Endodermal cell (in vitro differentiated cells): ENCODE results near the gene ACTR1B. TPM values are rescaled to one million over a fixed set of nuclear protein-coding genes. Genes with fewer than 3 reads are reported as not detected.
A peak's percentile ranks its signal among the peaks of the same experiment; 100 is the strongest.

Experiments
- DNase-seq: peaks from one replicate; pipeline ENCODE4 v3.0.0-alpha.2; 2017
- H3K27ac ChIP-seq: 2 replicates; pipeline ENCODE4 v1.5.1; 2013; ENCODE audit warnings: mild to moderate bottlenecking, low read depth, low read length, moderate library complexity
- H3K27me3 ChIP-seq: 2 replicates; pipeline ENCODE4 v1.6.1; 2013; ENCODE audit warnings: mild to moderate bottlenecking, low read length, moderate library complexity; ENCODE audit not compliant: insufficient read depth, control insufficient read depth, poor library complexity, severe bottlenecking
- H3K36me3 ChIP-seq: 2 replicates; pipeline ENCODE4 v1.7.0; 2013; ENCODE audit warnings: mild to moderate bottlenecking, low read length, moderate library complexity; ENCODE audit not compliant: control insufficient read depth, insufficient read depth
- H3K4me1 ChIP-seq: one replicate; pipeline ENCODE4 v1.7.0; 2013; ENCODE audit warnings: low read length; ENCODE audit not compliant: control insufficient read depth, insufficient read depth
- H3K4me3 ChIP-seq: 2 replicates; pipeline ENCODE4 v1.5.1; 2013; ENCODE audit warnings: mild to moderate bottlenecking, low read length, moderate library complexity
- H3K9ac ChIP-seq: 2 replicates; pipeline ENCODE4 v1.6.1; 2013; ENCODE audit warnings: mild to moderate bottlenecking, low read length, moderate library complexity; ENCODE audit not compliant: poor library complexity, severe bottlenecking; ENCODE audit errors: extremely low read depth
- H3K9me3 ChIP-seq: 2 replicates; pipeline ENCODE4 v1.6.1; 2013; ENCODE audit warnings: mild to moderate bottlenecking, low read length, moderate library complexity; ENCODE audit not compliant: control insufficient read depth
- H3K27ac Mint-ChIP-seq: 2 replicates; pipeline ENCODE4 v1.8.0; 2020; ENCODE audit warnings: mixed read lengths
- H3K27me3 Mint-ChIP-seq: 2 replicates; pipeline ENCODE4 v1.8.0; 2021; ENCODE audit warnings: mild to moderate bottlenecking, mixed read lengths; ENCODE audit not compliant: insufficient read depth
- H3K36me3 Mint-ChIP-seq: 2 replicates; pipeline ENCODE4 v1.8.0; 2020; ENCODE audit warnings: low read depth, mixed read lengths
- H3K4me1 Mint-ChIP-seq: 2 replicates; pipeline ENCODE4 v1.8.0; 2020; ENCODE audit warnings: mixed read lengths
- H3K4me3 Mint-ChIP-seq: 2 replicates; pipeline ENCODE4 v1.8.0; 2020; ENCODE audit warnings: mild to moderate bottlenecking, moderate library complexity, mixed read lengths
- H3K9me3 Mint-ChIP-seq: 2 replicates; pipeline ENCODE4 v1.8.0; 2020; ENCODE audit warnings: mild to moderate bottlenecking, mixed read lengths
- WGBS, 2 experiments: methylation state at CpG; one replicate each; pipeline versions ENCODE4 v1.1.5 to v1.1.7; 2013; ENCODE audit warnings: missing lambda C conversion rate in 2 of 2, mixed read lengths in 1 of 2; ENCODE audit not compliant: insufficient coverage in 1 of 2, insufficient read length in 1 of 2; 5-methylcytosine and 5-hydroxymethylcytosine counted together
- total RNA-seq, 2 donors: library from RNA; stranded (reverse); fragmentation: NEBNext Ultra II Directional in 1 of 2; extraction: Animal tissue kit (Norgen Biotek cat#: 25700) in 1 of 2; gene quantifications; 2 replicates in 1 of 2; 3 replicates in 1 of 2; pipeline ENCODE4 v1.2.1, GENCODE V29; 2021
- TF ChIP-seq, protein P1 (sequence below): fragments of 200-600 bp; sonication (generic); conservative IDR thresholded peaks from 2 replicates; pipeline ENCODE4 v1.5.0; 2021; ENCODE audit warnings: antibody characterized with exemption, mild to moderate bottlenecking

ACTR1B gene
- total RNA-seq, 2 donors from 2014 or later = 71.8 to 75.0 TPM

DNA sequence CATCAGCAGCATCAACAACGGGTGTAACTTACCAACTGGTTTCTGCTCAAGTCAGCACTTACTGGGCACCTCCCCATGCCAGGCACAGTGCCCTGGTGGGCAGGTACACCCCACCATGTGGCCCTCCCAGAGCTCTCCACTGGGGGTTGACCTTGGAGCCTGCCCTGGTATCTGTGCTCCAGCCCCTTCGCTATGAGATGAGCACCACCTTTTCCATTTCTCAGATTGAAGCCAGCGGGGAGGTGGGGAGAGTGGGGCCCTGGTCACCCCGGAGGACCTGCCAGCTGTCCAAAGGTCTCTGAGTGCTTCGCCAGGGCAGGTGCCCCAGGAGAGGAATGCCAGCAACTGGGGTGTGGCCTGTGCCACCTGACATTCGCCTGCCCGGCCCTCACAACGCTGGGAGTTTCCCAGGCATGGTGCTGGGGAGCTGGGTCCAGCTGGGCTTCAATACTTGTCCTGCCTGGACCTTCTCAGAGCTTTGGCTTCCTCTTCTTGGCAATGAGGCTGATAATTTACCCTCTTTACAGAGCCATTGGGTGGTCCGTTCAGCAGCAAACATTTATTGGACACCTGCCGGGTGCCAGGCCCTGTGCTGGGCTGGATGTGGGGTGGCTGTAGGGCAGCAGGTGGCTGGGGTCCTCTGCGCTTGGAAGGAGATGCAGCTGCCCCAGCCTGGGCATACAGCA lies 43.7 kb upstream of the ACTR1B start:
- Histone ChIP-seq H3K9me3 (no peaks in the 10 kb centered on the region), H3K4me1 (peaks cover 17% of the 10 kb centered on the region), H3K36me3 (no peaks in the 10 kb centered on the region), H3K27ac (no peak overlapping the region), H3K27me3 (no peaks in the 10 kb centered on the region), H3K9ac (no peak overlapping the region), H3K4me3 (no peak overlapping the region)
- no peak overlapping the region for H3K27ac Mint-ChIP-seq
- peak; percentile 36 for DNase-seq
- H3K36me3 Mint-ChIP-seq = peaks cover 2% of the 10 kb centered on the region
- peaks cover 2% of the 10 kb centered on the region for H3K9me3 Mint-ChIP-seq
- H3K4me3 Mint-ChIP-seq = no peak overlapping the region
- TF ChIP-seq, protein P1, sequence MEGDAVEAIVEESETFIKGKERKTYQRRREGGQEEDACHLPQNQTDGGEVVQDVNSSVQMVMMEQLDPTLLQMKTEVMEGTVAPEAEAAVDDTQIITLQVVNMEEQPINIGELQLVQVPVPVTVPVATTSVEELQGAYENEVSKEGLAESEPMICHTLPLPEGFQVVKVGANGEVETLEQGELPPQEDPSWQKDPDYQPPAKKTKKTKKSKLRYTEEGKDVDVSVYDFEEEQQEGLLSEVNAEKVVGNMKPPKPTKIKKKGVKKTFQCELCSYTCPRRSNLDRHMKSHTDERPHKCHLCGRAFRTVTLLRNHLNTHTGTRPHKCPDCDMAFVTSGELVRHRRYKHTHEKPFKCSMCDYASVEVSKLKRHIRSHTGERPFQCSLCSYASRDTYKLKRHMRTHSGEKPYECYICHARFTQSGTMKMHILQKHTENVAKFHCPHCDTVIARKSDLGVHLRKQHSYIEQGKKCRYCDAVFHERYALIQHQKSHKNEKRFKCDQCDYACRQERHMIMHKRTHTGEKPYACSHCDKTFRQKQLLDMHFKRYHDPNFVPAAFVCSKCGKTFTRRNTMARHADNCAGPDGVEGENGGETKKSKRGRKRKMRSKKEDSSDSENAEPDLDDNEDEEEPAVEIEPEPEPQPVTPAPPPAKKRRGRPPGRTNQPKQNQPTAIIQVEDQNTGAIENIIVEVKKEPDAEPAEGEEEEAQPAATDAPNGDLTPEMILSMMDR = no peak
- H3K4me1 Mint-ChIP-seq = peaks cover 26% of the 10 kb centered on the region
- 91% methylated on average over 9 to 11 of the region's 11 CpGs for WGBS, 2 experiments
- H3K27me3 Mint-ChIP-seq = no peaks in the 10 kb centered on the region

GRCh38 chr2:97706708-97707345 lies 43.0 kb upstream of the ACTR1B start:
- Mint-ChIP-seq H3K4me1 (peaks cover 20% of the 10 kb centered on the region), H3K4me3 (no peak overlapping the region), H3K27ac (no peak overlapping the region), H3K27me3 (no peaks in the 10 kb centered on the region), H3K9me3 (peaks cover 2% of the 10 kb centered on the region), H3K36me3 (peaks cover 2% of the 10 kb centered on the region)
- H3K9me3 ChIP-seq = no peaks in the 10 kb centered on the region
- H3K27me3 ChIP-seq = no peaks in the 10 kb centered on the region
- peak; percentile 41 for DNase-seq
- no peak overlapping the region for H3K9ac ChIP-seq
- 86 to 89% methylated on average over 1 to 11 of the region's 11 CpGs for WGBS, 2 experiments
- H3K27ac ChIP-seq = no peak overlapping the region
- H3K36me3 ChIP-seq = no peaks in the 10 kb centered on the region
- peaks cover 12% of the 10 kb centered on the region for H3K4me1 ChIP-seq
- TF ChIP-seq, protein P1 = no peak
- no peak overlapping the region for H3K4me3 ChIP-seq

DNA sequence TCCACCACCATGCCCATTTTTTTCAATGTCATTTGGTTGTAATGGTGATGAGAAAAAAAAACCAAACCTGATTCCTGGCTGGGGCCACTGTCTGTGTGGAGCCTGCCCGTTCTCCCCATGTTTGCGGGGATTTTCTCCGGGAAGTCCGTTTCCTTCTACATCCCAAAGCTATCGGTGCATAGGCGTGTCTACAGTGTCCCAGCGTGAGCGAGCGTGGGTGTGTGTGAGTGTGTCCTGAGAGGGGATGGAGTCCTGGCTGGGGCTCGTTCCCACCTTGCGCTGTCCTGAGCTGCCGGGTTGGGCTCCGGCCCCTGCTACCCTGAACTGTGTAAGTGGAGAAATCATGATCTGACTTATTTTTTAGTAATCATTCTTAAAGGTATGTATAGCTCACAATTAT lies 42.3 kb upstream of the ACTR1B start:
- Mint-ChIP-seq H3K27me3 (no peaks in the 10 kb centered on the region), H3K4me3 (no peak overlapping the region), H3K4me1 (peaks cover 12% of the 10 kb centered on the region), H3K9me3 (peaks cover 2% of the 10 kb centered on the region), H3K27ac (no peak overlapping the region), H3K36me3 (peaks cover 2% of the 10 kb centered on the region)
- Histone ChIP-seq H3K9me3 (no peaks in the 10 kb centered on the region), H3K27me3 (no peaks in the 10 kb centered on the region), H3K9ac (no peak overlapping the region), H3K36me3 (no peaks in the 10 kb centered on the region), H3K4me3 (no peak overlapping the region), H3K27ac (no peak overlapping the region), H3K4me1 (peaks cover 6% of the 10 kb centered on the region)
- DNase-seq = no peak
- WGBS, 2 experiments = 98% methylated on average over 7 to 13 of the region's 13 CpGs
- TF ChIP-seq, protein P1 = no peak
